Activated CD4-positive, alpha-beta T cell treated with anti-CD3 and anti-CD28 coated beads, Interleukin-2, amount 50 U/mL, for 48 hours (primary cell): ENCODE data around the gene RASSF1.

ENCODE experiments used
- DNase-seq, 2 experiments: peaks; one replicate each; pipeline ENCODE4 v3.0.0-alpha.2; 2020

RASSF1 gene

DNA sequence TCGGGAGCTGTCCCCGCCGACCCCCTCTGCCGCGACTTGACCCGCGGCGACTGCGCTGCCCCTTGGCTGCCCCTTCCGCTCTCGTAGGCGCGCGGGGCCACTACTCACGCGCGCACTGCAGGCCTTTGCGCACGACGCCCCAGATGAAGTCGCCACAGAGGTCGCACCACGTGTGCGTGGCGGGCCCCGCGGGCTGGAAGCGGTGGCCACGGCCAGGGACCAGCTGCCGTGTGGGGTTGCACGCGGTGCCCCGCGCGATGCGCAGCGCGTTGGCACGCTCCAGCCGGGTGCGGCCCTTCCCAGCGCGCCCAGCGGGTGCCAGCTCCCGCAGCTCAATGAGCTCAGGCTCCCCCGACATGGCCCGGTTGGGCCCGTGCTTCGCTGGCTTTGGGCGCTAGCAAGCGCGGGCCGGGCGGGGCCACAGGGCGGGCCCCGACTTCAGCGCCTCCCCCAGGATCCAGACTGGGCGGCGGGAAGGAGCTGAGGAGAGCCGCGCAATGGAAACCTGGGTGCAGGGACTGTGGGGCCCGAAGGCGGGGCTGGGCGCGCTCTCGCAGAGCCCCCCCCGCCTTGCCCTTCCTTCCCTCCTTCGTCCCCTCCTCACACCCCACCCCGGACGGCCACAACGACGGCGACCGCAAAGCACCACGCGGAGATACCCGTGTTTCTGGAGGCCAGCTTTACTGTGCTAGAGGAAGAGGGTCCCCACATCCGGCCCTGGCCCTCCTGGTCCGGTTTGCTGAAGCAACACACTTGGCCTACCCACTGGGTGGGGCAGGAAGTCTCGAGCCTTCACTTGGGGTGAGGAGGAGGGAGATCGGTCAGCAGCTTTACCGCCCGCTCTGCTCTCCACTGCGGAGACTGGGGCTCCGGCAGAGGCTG, at the start of gene RASSF1:
TSS of gene RASSF1 (minus strand) at position 389 of the 882 bp plus-strand sequence. CDS start at position 358, 31 bp downstream.
- peak; percentile 78 to 86 for DNase-seq

- DNase-seq: no peak
Observed at GRCh38 chr3:50389414-50389767, 48.8 kb upstream of the RASSF1 start.

DNA sequence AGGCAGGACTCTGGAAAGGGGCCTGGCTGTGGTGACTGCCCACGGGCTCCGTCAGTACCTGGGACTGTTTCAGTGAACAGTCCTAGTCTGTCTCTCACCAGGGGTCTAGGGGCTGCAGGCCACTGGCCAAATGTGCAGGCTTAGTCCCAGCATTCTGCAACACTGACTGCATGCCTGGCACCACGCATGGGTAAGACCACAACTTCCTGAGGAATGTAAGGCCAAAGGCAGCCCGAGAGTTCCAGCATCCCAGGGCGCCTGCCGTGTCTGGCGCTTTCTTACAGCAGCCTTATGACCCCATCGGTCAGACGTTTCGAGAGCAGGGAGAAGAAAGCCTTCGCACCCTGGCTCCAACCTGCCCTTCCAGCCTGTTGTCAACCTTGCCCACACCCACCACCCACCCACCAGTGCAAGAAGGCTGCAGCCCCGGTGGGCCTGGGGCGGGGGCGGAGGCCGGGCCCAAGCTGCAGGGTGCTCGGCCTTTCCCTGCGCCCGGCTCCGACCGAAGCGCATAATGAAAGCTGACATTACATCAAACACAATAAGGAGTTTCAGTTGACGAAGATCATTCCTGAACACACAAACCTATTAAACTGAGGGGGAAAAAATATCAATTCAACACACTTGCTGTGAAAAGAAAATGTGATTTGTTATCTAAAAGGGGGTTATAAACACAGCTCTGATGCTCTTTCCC, 48.2 kb upstream of the RASSF1 start:
- no peak for DNase-seq

GRCh38 chr3:50388016-50388719, 47.5 kb upstream of the RASSF1 start:
- DNase-seq: no peak

GRCh38 chr3:50385754-50386153, 45.1 kb upstream of the RASSF1 start:
- no peak for DNase-seq

DNA sequence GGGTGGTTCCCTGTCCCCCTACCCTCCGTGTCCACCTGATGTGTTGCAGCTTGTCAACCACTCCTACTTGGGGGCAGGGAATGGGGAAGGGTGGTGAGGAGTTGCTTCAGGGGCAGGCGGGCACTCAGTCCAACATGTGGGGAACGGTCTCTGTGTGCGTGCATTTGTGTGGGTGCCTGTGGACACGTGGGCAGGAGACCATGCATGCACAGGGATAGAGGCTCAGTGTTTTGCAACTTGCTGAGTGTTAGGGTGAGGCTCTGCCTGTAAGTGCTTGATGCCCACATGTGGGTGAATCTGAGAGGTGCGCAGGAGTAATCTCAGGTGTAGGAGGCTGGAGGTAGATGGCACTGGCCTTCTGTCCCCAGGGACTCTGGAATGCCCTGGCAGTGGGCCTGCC, 43.1 kb upstream of the RASSF1 start:
- DNase-seq: no peak

DNA sequence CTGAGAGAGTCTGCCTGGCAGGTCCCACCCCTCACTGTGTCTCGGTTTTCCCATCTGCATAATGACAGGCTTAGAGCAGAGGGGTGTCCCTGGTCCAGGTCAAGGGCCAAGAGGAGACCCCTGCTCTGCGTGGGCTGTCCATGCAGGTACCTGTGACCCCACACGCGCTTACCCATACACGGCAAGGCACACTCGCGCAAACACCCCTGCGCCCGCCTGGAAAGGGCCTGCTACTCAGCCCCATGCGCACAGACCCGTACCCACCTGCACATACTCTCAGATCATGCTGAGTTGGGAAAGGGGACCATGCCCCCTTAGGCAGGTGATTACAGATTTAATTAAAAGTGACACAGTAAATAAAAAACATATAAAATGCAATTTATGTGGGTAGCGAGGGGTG, 42.1 kb upstream of the RASSF1 start:
- DNase-seq: no peak

- DNase-seq: no peak
Observed at GRCh38 chr3:50381383-50381782, 40.7 kb upstream of the RASSF1 start.

GRCh38 chr3:50380405-50381085, 39.9 kb upstream of the RASSF1 start:
- DNase-seq: no peak

- DNase-seq: no peak
Observed at GRCh38 chr3:50378757-50379156, 38.1 kb upstream of the RASSF1 start.

- DNase-seq: no peak
Observed at GRCh38 chr3:50378024-50378423, 37.4 kb upstream of the RASSF1 start.

GRCh38 chr3:50375258-50375931, 34.8 kb upstream of the RASSF1 start:
- no peak for DNase-seq

- no peak for DNase-seq
Observed at GRCh38 chr3:50374363-50375257, 34.0 kb upstream of the RASSF1 start.

DNA sequence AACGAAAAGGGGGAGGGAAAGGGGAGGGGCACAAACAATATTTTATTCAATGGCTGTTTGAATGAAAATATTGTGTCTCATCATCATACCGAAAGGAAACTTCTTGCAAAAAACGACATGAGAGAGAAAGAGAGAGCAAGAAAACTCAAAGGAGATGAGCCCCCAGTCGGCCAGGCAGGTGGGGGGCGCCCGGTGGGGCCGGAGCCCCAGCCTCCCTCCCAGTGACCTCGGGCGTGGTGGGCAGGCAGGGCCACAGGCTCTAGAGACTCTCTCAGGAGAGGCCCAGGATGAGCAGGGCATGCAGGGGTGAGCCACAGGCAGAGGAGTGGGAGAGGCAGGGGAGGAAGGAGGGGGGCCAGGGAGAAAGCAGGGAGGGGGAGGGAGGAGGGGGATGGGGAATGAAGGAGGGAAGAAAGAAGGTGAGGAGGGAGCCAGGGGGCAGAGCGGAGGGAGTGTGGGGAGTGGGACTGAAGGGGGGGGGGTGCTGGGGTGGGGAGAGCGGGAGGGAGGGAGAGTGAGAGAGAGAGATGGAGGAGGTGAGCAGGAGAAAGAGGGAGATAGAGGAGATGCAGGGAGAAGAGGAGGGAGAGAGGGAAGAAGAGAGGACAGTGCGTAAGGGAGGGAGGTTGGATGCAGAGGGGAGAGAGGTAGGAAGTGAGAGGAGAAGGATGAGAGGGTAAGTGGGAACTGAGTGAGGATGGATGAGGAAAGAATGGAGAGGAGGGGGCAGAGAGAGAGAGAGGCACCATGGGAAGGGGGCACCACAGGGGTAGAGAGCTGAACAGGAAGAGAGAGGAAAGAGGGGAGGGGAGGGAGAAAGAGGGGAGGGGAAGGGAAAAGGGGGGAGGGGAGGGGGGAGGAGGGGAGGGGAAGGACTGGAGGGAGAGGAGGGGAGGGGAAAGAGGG, 32.8 kb upstream of the RASSF1 start:
- DNase-seq: no peak

DNA sequence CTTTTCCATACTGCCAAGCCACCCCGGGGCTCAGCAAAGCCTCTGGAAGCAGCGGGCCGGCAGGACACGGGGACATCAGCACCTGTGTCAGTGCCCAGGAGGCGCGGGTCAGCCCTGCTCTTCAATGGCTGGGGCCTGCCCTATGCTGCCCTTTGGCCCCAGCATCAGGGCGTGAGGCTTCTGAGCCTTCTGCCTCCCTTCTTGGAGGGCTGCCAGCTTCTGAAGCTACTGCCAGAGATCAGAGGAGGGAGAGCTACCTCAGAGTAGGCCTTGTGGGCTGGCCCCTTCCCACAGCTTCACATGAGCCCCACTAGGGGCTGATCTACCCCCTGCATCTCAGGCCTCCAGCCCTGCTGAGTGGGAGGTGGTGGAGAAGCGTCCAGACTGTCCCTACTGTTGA, 31.7 kb upstream of the RASSF1 start:
- DNase-seq: no peak

DNA sequence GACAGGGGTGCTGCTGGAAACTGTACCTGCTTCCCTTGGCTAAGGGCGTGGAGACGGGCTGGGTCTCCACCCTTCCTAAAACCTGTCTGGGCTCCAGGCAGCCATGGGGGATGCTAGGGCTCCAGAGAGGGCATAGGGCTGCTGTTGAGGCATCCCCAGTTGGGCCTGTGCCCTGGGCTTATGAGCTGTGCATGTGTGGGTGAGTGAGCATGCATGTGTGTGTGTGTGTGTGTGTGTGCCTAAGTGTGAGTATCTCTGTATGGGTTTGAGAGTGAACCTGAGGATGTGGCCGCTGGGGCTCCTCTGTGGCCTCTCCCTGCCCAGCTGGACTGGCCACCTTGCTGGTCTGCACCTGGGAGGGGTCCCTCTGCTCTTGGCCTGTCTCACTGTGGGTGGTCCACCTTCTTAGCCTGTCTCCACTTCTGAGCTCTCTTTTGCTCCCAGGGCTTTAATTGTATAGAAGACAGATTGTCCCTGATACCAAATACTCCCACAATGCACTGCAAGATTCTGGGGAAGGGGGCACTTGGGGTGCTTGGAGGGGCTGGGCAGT, 30.6 kb upstream of the RASSF1 start:
- DNase-seq: no peak

- DNase-seq: no peak
Observed at GRCh38 chr3:50370594-50370993, 30.0 kb upstream of the RASSF1 start.

DNA sequence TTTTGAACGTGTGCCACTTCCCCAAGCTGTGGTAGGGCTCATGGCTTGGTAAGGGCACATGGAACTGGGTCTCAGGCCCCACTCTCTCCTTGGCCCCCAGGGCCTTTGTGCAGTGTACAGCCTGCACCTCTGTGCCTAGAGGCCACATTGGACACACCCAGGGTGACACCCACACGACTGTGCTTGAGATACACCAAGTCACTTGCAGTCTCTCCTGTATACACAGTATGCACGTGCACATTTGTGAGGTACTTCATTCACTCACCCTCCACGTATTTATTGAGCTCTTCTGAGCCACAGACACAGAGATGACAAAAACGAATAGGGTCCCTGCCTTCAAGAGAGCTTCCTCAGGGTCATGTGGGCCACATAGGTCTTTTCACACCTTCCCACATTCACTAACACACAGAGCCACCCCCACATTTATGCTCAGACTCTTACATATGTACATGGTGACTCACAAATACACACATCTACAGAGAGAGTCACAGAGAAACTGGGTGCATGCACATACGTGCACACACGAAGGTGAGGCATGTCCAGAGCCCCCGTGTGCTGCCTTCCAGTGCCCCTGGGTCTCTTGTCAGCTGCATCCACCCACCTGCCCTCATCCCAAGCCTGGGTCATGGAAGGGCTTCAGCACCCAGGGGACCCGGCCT, 28.5 kb upstream of the RASSF1 start:
- DNase-seq: no peak

- no peak for DNase-seq
Observed at GRCh38 chr3:50365842-50366220, 25.2 kb upstream of the RASSF1 start.
